GM12878 (cell line): ENCODE measurements around the gene FRMD8. TPM values are rescaled to one million over a fixed set of nuclear protein-coding genes. Genes with fewer than 3 reads are reported as not detected.

Experiments
- BACH1 ChIP-seq: fragments of 450-650 bp; IDR thresholded peaks from 2 replicates; pipeline ENCODE4 v1.6.1; 2017; ENCODE audit warnings: mild to moderate bottlenecking, borderline replicate concordance
- BCLAF1 ChIP-seq: fragments of 450-650 bp; IDR thresholded peaks from 2 replicates; pipeline ENCODE4 v1.6.1; 2017; ENCODE audit warnings: antibody characterized with exemption, mild to moderate bottlenecking, moderate library complexity
- CEBPB ChIP-seq, 2 experiments: fragments of 150-350 bp in 1 of 2; IDR thresholded peaks; 2 replicates each; pipeline ENCODE4 v1.6.1; 2012 to 2014; ENCODE audit warnings: low read depth in 2 of 2, low read length in 2 of 2, borderline replicate concordance in 1 of 2, inconsistent platforms in 1 of 2
- CHD2 ChIP-seq: IDR thresholded peaks from 2 replicates; pipeline ENCODE4 v1.6.1; 2011; ENCODE audit warnings: low read depth, low read length, improper control_type of control experiment, borderline replicate concordance
- CTCF ChIP-seq, 3 experiments: IDR thresholded peaks in 2 of 3; conservative IDR thresholded peaks in 1 of 3; 2 replicates each; pipeline ENCODE4 v1.5.1; 2011; ENCODE audit warnings: low read depth in 3 of 3, low read length in 3 of 3, mild to moderate bottlenecking in 3 of 3, control low read depth in 2 of 3, moderate library complexity in 2 of 3, inconsistent platforms in 1 of 3, mixed read lengths in 1 of 3; ENCODE audit not compliant: control insufficient read depth in 2 of 3, insufficient read depth in 1 of 3; ENCODE audit errors: extremely low read depth in 1 of 3
- EED ChIP-seq: sonication (generic); IDR thresholded peaks from 2 replicates; pipeline ENCODE4 v1.6.1; 2016; ENCODE audit warnings: antibody characterized with exemption, low read depth
- ETV6 ChIP-seq, 2 experiments: fragments of 450-650 bp in 1 of 2; IDR thresholded peaks in 1 of 2; conservative IDR thresholded peaks in 1 of 2; 2 replicates each; pipeline ENCODE4 v1.6.1; 2014; ENCODE audit warnings: antibody characterized with exemption in 1 of 2, borderline replicate concordance in 1 of 2, low read depth in 1 of 2, mild to moderate bottlenecking in 1 of 2, moderate library complexity in 1 of 2
- FOS ChIP-seq: IDR thresholded peaks from 3 replicates; pipeline ENCODE4 v1.6.1; 2011; ENCODE audit warnings: borderline replicate concordance; ENCODE audit not compliant: insufficient read length; ENCODE audit errors: extremely low read depth
- HDGF ChIP-seq: fragments of 450-650 bp; IDR thresholded peaks from 2 replicates; pipeline ENCODE4 v1.6.1; 2016; ENCODE audit warnings: antibody characterized with exemption
- MLLT1 ChIP-seq: fragments of 450-650 bp; IDR thresholded peaks from 2 replicates; pipeline ENCODE4 v1.6.1; 2016; ENCODE audit warnings: mild to moderate bottlenecking
- MTA2 ChIP-seq: fragments of 450-650 bp; IDR thresholded peaks from 2 replicates; pipeline ENCODE4 v1.6.1; 2016; ENCODE audit warnings: low read depth, mild to moderate bottlenecking, moderate library complexity
- MXI1 ChIP-seq: fragments of 150-350 bp; IDR thresholded peaks from 2 replicates; pipeline ENCODE4 v1.6.1; 2011; ENCODE audit warnings: low read depth, mild to moderate bottlenecking, inconsistent platforms, low read length, improper control_type of control experiment
- NKRF ChIP-seq: fragments of 450-650 bp; conservative IDR thresholded peaks from 2 replicates; pipeline ENCODE4 v1.6.1; 2017; ENCODE audit warnings: mild to moderate bottlenecking, moderate library complexity
- POLR2A ChIP-seq: IDR thresholded peaks from 2 replicates; pipeline ENCODE4 v1.6.1; 2011; ENCODE audit warnings: low read depth, mild to moderate bottlenecking, low read length
- POLR2AphosphoS5 ChIP-seq: IDR thresholded peaks from 2 replicates; pipeline ENCODE4 v1.6.1; 2011; ENCODE audit warnings: mild to moderate bottlenecking, low read length, inconsistent platforms
- RUNX3 ChIP-seq: IDR thresholded peaks from 2 replicates; pipeline ENCODE4 v1.6.1; 2012; ENCODE audit warnings: low read length, inconsistent platforms
- SUPT20H ChIP-seq: IDR thresholded peaks from 2 replicates; pipeline ENCODE4 v1.6.1; 2011; ENCODE audit warnings: low read depth, mild to moderate bottlenecking, low read length, moderate library complexity, borderline replicate concordance; ENCODE audit not compliant: control insufficient read depth
- TAF1 ChIP-seq: IDR thresholded peaks from 2 replicates; pipeline ENCODE4 v1.6.1; 2011; ENCODE audit warnings: mild to moderate bottlenecking, low read depth, low read length, borderline replicate concordance
- USF1 ChIP-seq: IDR thresholded peaks from 2 replicates; pipeline ENCODE4 v1.6.1; 2011; ENCODE audit warnings: borderline replicate concordance, low read depth, mild to moderate bottlenecking, moderate library complexity, mixed read lengths, low read length; ENCODE audit not compliant: insufficient read depth; ENCODE audit errors: extremely low read length
- polyA plus RNA-seq, 11 experiments: library from polyadenylated mRNA; depleted of rRNA in 4 of 11; unstranded in 6 of 11; stranded (reverse) in 5 of 11; fragments of >200 nt; fragmentation: Nextera tagmentation in 4 of 11; fragmentation: Illumina TruSeq in 1 of 11; extraction: Ambion mirVana in 4 of 11; extraction: Trizol in 1 of 11; gene quantifications; 1 replicate in 1 of 11; 2 replicates in 10 of 11; pipeline versions ENCODE4 v1.2.1 to v1.2.3, GENCODE V29; 2011 to 2016; ENCODE audit warnings: inconsistent platforms in 2 of 11, missing spikeins in 2 of 11, low read depth in 1 of 11
- total RNA-seq, 4 experiments: library from RNA; depleted of rRNA in 3 of 4; stranded (reverse); fragments of >200 nt in 3 of 4; fragmentation: Illumina TruSeq in 1 of 4; extraction: Trizol in 1 of 4; gene quantifications; 2 replicates each; pipeline versions ENCODE4 v1.2.1 to v1.2.3, GENCODE V29; 2013 to 2021

FRMD8 gene
- total and polyA plus RNA-seq, 10 of the 15 experiments (the other 5 are each of a cell fraction or from before 2014, with no cell fraction given), result 8.3 to 69.4 (median 28.0) TPM

GRCh38 chr11:65386307-65387140 lies at the start of gene FRMD8 (continued):
- TF ChIP-seq NKRF, result peak; percentile 90
- 0 out of 2 replicates have a peak, but pooled peaks have one; percentile 35 for TF ChIP-seq MXI1
- TF ChIP-seq HDGF, result 0 out of 2 replicates have a peak, but pooled peaks have one; percentile 14
- no peak for TF ChIP-seq RUNX3
- TF ChIP-seq MLLT1, result 0 out of 2 replicates have a peak, but pooled peaks have one; percentile 1
- peak; percentile 69; the same call in 1 of the 2 replicates for TF ChIP-seq TAF1
- no peak for TF ChIP-seq CTCF (IDR thresholded peaks at IDR 0.05 in 2 of 3, conservative IDR thresholded peaks at IDR 0.05 in 1 of 3; ENCODE audit: control insufficient read depth in 2 of 3, extremely low read depth in 1 of 3, insufficient read depth in 1 of 3, low read depth in 3 of 3, low read length in 3 of 3)
- no peak for TF ChIP-seq BCLAF1
- peak; percentile 60; the same call in 1 of the 2 replicates for TF ChIP-seq CHD2
- peak; percentile 99 for TF ChIP-seq BACH1
- TF ChIP-seq POLR2AphosphoS5, result peak; percentile 84
- no peak for TF ChIP-seq FOS
- no peak for TF ChIP-seq CEBPB (IDR thresholded peaks at IDR 0.05; ENCODE audit: borderline replicate concordance in 1 of 2, low read depth in 2 of 2, low read length in 2 of 2)
- peak; percentile 71 for TF ChIP-seq MTA2
- TF ChIP-seq ETV6 (conservative IDR thresholded peaks at IDR 0.05 in 1 of 2, IDR thresholded peaks at IDR 0.05 in 1 of 2; ENCODE audit: borderline replicate concordance in 1 of 2, low read depth in 1 of 2), result no peak
- no peak for TF ChIP-seq USF1
- peak; percentile 41; the same call in 1 of the 2 replicates for TF ChIP-seq EED
- peak; percentile 93 for TF ChIP-seq POLR2A
- no peak for TF ChIP-seq SUPT20H
